ENCODE data around the gene RNASET2. TPM values are rescaled to one million over a fixed set of nuclear protein-coding genes. Genes with fewer than 3 reads are reported as not detected.

RNASET2 gene
- total and polyA plus RNA-seq, 7 donors, result 2.8 to 10.1 (median 3.9) TPM

Other genes with a start within 250 kb of the RNASET2 start
- 1 to 10 TPM; 3.0 to 7.9 (median 5.8) TPM for gene CEP43, start 42.8 kb upstream of the RNASET2 start, total RNA-seq
- 10 to 100 TPM in 1 of 3 donors, 1 to 10 TPM in 2; 3.7 to 18.8 (median 9.2) TPM for gene CEP43, start 42.8 kb upstream of the RNASET2 start, polyA plus RNA-seq
- not detected for gene CCR6, start 166.5 kb upstream of the RNASET2 start, total RNA-seq
- gene CCR6, start 166.5 kb upstream of the RNASET2 start, polyA plus RNA-seq, result under 1 TPM in 2 of 3 donors, not detected in 1; 0.01 to 0.05 TPM
- gene GPR31, start 201.4 kb upstream of the RNASET2 start, total RNA-seq, result not detected
- not detected for gene GPR31, start 201.4 kb upstream of the RNASET2 start, polyA plus RNA-seq

Measured in psoas muscle (tissue), 7 donors.